Osteocyte (in vitro differentiated cells): ENCODE results near the gene AMOTL2. TPM values are rescaled to one million over a fixed set of nuclear protein-coding genes. Genes with fewer than 3 reads are reported as not detected.
A peak's percentile ranks its signal among the peaks of the same experiment; 100 is the strongest.

Experiments
- DNase-seq: peaks from one replicate; pipeline ENCODE4 v3.0.0; 2021; ENCODE audit warnings: mixed read lengths; ENCODE audit not compliant: unreplicated experiment; ENCODE audit errors: extremely low spot score
- H3K27ac Mint-ChIP-seq: one replicate; pipeline ENCODE4 v1.8.0; 2021; ENCODE audit warnings: mild to moderate bottlenecking, mixed read lengths; ENCODE audit not compliant: unreplicated experiment
- H3K27me3 Mint-ChIP-seq: one replicate; pipeline ENCODE4 v1.8.0; 2021; ENCODE audit warnings: mixed read lengths; ENCODE audit not compliant: unreplicated experiment
- H3K36me3 Mint-ChIP-seq: one replicate; pipeline ENCODE4 v1.8.0; 2021; ENCODE audit warnings: mixed read lengths; ENCODE audit not compliant: unreplicated experiment
- H3K4me1 Mint-ChIP-seq: one replicate; pipeline ENCODE4 v1.8.0; 2021; ENCODE audit warnings: mixed read lengths; ENCODE audit not compliant: unreplicated experiment
- H3K4me3 Mint-ChIP-seq: one replicate; pipeline ENCODE4 v1.8.0; 2021; ENCODE audit warnings: mild to moderate bottlenecking, moderate library complexity, mixed read lengths; ENCODE audit not compliant: unreplicated experiment
- H3K9me3 Mint-ChIP-seq: one replicate; pipeline ENCODE4 v1.8.0; 2021; ENCODE audit warnings: mixed read lengths; ENCODE audit not compliant: unreplicated experiment
- total RNA-seq: library from RNA; stranded (reverse); gene quantifications from 2 replicates; pipeline ENCODE4 v1.2.1, GENCODE V29; 2021
- TF ChIP-seq, protein P1 (sequence below): fragments of 200-600 bp; sonication (generic); IDR thresholded peaks from 2 replicates; pipeline ENCODE4 v1.5.0; 2021; ENCODE audit warnings: antibody characterized with exemption, mild to moderate bottlenecking, moderate library complexity

Gene AMOTL2
- total RNA-seq, 1 donor from 2014 or later: 195 TPM

DNA sequence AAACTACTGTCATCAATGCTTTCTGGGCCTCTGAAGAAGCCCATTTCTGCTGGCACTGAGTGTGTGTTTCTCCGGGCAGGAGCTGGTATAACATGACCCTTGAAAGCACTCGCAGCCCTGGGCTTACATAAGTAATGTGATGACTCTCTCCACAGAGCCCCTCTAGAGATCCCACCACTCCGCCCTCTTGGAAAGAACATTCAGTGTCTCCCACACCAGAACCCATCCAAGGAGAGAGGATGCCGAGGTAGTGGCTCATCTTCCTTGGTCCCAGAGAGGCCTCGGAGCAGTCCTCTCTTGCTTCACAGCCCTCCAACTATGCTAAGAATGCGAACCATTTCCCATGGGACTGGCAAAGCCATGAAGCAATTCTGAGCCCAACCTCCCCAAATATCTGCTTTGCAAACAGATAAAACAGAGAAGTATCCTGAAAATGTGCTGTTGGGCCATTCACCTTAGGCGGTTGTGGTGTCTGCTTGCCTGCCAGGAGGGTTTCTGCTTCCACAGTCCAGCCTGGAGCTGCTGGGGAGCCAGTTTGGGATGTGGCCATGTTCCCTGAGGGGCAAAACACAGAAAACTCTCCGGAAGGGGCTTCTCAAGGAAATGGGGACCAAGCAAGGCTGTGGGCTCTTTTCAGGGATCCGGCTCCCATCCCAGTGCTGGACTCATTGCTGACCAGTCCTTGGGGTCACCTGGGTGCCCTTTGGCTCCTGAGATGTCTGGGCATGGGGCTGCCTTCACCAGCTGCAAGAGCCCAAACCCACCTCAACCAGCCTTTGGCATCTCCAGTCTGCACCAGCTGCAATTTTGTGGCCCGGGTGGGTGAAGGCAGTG, 47.3 kb downstream of the AMOTL2 start:
- peaks cover 91% of the 10 kb centered on the region for H3K4me1 Mint-ChIP-seq

DNA sequence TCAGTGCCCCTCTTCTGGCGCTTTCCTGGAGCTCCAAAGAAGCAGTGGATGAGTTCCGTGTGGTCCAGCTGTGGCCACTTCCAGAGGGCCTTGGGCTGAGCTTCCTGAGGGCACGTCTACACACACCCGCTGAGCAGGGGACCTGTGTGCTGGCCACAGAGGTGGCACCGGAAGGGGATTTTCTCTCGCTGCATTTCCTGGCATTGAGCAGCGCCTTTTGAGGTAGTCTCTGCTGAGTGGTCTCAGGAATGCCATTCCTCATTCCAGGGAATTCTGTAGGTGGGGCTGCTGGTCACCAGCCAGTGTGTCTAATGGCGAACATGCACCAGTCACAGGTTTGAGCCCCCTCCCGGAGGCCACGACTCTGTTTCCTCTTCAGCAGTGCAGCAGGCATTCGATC, 48.1 kb downstream of the AMOTL2 start:
- TF ChIP-seq, protein P1, sequence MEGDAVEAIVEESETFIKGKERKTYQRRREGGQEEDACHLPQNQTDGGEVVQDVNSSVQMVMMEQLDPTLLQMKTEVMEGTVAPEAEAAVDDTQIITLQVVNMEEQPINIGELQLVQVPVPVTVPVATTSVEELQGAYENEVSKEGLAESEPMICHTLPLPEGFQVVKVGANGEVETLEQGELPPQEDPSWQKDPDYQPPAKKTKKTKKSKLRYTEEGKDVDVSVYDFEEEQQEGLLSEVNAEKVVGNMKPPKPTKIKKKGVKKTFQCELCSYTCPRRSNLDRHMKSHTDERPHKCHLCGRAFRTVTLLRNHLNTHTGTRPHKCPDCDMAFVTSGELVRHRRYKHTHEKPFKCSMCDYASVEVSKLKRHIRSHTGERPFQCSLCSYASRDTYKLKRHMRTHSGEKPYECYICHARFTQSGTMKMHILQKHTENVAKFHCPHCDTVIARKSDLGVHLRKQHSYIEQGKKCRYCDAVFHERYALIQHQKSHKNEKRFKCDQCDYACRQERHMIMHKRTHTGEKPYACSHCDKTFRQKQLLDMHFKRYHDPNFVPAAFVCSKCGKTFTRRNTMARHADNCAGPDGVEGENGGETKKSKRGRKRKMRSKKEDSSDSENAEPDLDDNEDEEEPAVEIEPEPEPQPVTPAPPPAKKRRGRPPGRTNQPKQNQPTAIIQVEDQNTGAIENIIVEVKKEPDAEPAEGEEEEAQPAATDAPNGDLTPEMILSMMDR: no peak
- H3K36me3 Mint-ChIP-seq: peaks cover 2% of the 10 kb centered on the region
- peak overlapping the region; percentile 93 for H3K27ac Mint-ChIP-seq
- H3K27me3 Mint-ChIP-seq: no peaks in the 10 kb centered on the region
- peaks cover 86% of the 10 kb centered on the region for H3K4me1 Mint-ChIP-seq
- no peaks in the 10 kb centered on the region for H3K9me3 Mint-ChIP-seq
- DNase-seq: no peak
- peak overlapping the region; percentile 9 for H3K4me3 Mint-ChIP-seq

More for the DNA sequence above, 47.3 kb downstream of the AMOTL2 start:
- H3K4me3 Mint-ChIP-seq: peak overlapping the region; percentile 22
- H3K36me3 Mint-ChIP-seq: peaks cover 2% of the 10 kb centered on the region
- TF ChIP-seq, protein P1: no peak
- H3K27me3 Mint-ChIP-seq: no peaks in the 10 kb centered on the region
- DNase-seq: peak; percentile 91
- no peaks in the 10 kb centered on the region for H3K9me3 Mint-ChIP-seq
- peak overlapping the region; percentile 93 for H3K27ac Mint-ChIP-seq

DNA sequence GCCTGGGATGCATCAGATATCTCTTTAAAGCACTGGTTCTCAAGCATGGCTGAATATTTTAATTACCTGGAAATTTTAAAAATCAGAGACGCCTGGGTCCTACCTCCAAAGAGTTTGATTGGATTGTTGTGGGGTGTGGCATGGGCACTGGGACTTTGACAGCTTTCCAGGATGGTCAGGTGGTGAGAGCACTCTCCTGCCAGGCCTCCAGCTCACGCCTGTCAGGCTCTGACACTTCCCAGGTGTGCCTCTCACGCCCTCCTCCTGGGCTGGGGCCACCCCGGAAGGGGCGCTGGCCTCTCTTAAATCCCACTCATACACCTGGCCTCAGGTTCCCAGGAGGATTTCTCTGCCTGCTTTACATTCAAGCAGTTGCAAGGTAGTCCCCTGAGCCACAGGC, 48.5 kb downstream of the AMOTL2 start:
- peak overlapping the region; percentile 93 for H3K27ac Mint-ChIP-seq
- peaks cover 85% of the 10 kb centered on the region for H3K4me1 Mint-ChIP-seq
- TF ChIP-seq, protein P1: no peak

DNA sequence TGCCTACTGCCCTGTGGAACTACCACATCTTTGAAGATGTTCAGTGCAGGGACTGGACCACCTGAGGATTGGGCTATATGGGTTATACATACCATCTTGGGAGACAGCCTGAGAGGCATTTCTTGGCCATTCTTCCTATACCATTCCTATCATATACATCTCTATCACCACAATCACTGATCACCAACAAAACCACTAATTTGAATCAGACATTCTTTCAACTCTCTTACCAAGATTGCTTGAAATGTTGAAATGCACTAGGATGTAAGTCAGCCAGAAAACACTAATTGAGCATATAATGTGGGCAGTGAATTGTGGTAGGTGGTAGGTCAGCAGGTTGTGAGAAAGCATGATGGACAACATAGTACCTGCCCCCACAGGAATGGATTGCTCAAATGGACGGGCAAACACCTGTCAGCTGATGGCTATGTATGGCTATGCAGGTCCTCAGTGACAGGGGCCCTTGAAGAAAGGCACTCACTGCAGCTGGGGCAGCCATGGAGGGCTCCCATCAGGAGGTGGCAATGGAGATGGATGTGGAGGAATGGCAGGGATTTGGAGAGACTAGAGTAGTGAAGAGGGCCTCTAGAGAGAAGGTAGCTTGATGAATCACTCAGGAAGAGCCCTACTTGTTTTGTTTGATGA, 49.1 kb downstream of the AMOTL2 start:
- DNase-seq: no peak
- H3K27me3 Mint-ChIP-seq: no peaks in the 10 kb centered on the region
- peak overlapping the region; percentile 93 for H3K27ac Mint-ChIP-seq
- H3K36me3 Mint-ChIP-seq: peaks cover 2% of the 10 kb centered on the region
- H3K9me3 Mint-ChIP-seq: no peaks in the 10 kb centered on the region
- no peak overlapping the region for H3K4me3 Mint-ChIP-seq
- peaks cover 83% of the 10 kb centered on the region for H3K4me1 Mint-ChIP-seq
- TF ChIP-seq, protein P1: no peak

More for the DNA sequence above, 48.5 kb downstream of the AMOTL2 start:
- Mint-ChIP-seq H3K9me3 (no peaks in the 10 kb centered on the region), H3K36me3 (peaks cover 2% of the 10 kb centered on the region), H3K27me3 (no peaks in the 10 kb centered on the region), H3K4me3 (peak overlapping the region; percentile 9)
- DNase-seq: no peak
